GM10248 (cell line): ENCODE measurements around the gene MT1F.

ENCODE experiments used
- CTCF ChIA-PET: fragments of 300-600 bp; sonication (Branson Sonifier 250); formaldehyde crosslinking; extraction: SDS; loops from one replicate; lab custom pipeline; 2021; ENCODE audit warnings: antibody characterized with exemption; lab: Yijun Ruan, JAX
- POLR2A ChIA-PET: fragments of 350-650 bp; sonication (Branson Sonifier 250); formaldehyde crosslinking; extraction: SDS; loops from one replicate; lab custom pipeline; 2020; ENCODE audit warnings: antibody characterized with exemption; lab: Yijun Ruan, JAX
- DNase-seq: peaks from one replicate; pipeline ENCODE4 v3.0.0; 2012; ENCODE audit errors: extremely low spot score
- CTCF ChIP-seq: IDR thresholded peaks from 2 replicates; pipeline ENCODE4 v1.5.1; 2012; ENCODE audit warnings: mild to moderate bottlenecking, low read depth; ENCODE audit errors: extremely low read depth, missing control alignments, control extremely low read depth

Gene MT1F

DNA sequence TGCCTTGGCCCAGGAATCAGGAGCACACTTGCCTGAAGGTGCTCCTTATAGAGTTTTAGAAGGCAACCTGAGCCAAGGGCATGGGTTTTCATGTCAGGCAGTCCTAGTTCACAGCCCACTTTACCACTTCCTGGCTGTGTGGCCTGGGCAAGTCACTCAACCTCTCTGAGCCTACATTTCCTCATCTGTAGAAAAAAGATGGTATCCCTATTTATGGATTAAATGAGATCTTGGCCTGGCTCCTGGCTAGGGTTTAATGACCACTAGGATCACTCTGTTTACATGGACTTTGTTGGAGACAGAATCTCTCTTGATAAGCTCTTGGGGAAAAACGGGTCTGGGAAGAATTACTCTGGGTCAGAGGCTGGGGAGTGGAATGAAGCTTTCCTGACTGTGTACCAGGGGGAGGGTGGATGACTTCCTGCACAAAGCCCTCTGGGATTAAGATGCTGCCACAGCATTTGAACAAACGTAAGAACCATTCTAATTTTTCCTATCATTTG lies 47.1 kb upstream of the MT1F start:
- ChIA-PET CTCF (interaction anchor here (1.1 to 3.5 kb wide), 5 partner anchors 10 to 91 kb away, joined by 4 to 15 read pairs (median 7); no protein-coding TSS in a partner anchor), POLR2A (no interaction called here)
- DNase-seq: no peak
- no peak for TF ChIP-seq CTCF

DNA sequence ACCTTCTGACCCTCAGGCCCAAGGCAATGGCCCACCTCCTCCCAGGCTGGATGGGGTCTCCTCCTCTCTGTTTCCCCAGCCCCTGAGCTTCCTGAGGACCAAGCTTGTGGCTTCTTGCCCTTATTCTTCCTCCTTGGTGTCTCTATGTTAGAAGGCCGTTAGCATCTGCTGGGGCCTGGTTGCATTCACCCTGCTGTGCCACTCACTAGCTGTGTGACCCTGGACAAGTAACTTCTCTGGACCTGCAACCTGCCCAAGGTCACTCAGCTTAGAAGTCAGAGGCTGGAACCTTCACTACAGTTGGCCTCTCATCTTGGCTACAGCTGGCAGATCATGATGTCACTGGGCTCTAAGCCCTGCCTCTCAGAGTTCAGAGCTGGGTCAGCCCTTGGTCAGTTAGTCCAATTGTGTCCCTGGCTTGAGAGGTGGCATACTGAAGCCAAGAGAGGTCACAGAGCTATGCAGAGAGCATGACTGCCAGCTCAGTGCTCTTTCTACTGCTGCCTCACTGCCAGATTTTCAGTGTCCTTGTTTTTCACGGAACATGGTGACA lies 46.4 kb upstream of the MT1F start:
- no peak for DNase-seq
- TF ChIP-seq CTCF: no peak
- ChIA-PET CTCF (interaction anchor here (1.1 to 3.5 kb wide), 4 partner anchors 10 to 91 kb away, joined by 4 to 15 read pairs (median 10); no protein-coding TSS in a partner anchor), POLR2A (no interaction called here)

GRCh38 chr16:56613706-56614105 lies 44.1 kb upstream of the MT1F start:
- ChIA-PET CTCF (interaction anchor here (1.1 to 1.4 kb wide), 3 partner anchors 10 to 37 kb away, joined by 4 to 9 read pairs (median 6); no protein-coding TSS in a partner anchor), POLR2A (no interaction called here)
- DNase-seq: no peak
- no peak for TF ChIP-seq CTCF

- no peak for TF ChIP-seq CTCF
- ChIA-PET CTCF (interaction anchor here (0.6 to 1.0 kb wide), 2 partner anchors 9 to 38 kb away, joined by 3 read pairs; no protein-coding TSS in a partner anchor), POLR2A (no interaction called here)
- no peak for DNase-seq
Observed at GRCh38 chr16:56614549-56614991, 43.2 kb upstream of the MT1F start.

DNA sequence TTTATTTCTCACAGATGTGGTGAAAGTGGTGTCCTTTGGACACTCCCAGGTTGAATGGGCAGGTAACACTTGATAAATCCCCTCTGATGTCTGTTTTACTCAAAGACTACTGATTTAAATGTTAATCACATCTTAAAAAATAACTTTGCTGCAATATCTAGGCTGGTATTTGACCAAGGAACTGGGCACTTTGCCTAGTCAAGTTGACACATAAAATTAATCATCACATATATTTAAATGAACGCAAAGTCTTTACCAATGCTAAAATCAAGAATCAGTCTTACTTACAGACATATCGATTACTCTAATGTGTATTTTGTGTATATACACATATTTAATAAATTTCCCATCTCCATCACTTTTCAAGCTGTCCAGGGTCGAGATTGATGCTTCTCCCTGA lies 42.4 kb upstream of the MT1F start:
- CTCF ChIA-PET: interaction anchor here (0.6 to 1.0 kb wide), 2 partner anchors 8 to 39 kb away, joined by 3 read pairs; no protein-coding TSS in a partner anchor
- DNase-seq: no peak
- TF ChIP-seq CTCF: no peak
- POLR2A ChIA-PET: no interaction called here

- ChIA-PET POLR2A (interaction anchor here (0.6 kb wide), 1 partner anchor 9 kb away, joined by 3 read pairs; the partner anchor contains the start of gene MT1E), CTCF (interaction anchor here (1.0 to 1.4 kb wide), 2 partner anchors 10 to 16 kb away, joined by 3 to 4 read pairs; partner anchors contain the start of gene MT1E)
- DNase-seq: no peak
- TF ChIP-seq CTCF: no peak
Observed at GRCh38 chr16:56616608-56617211, 41.0 kb upstream of the MT1F start.
